GM06990 (cell line): ENCODE results near the gene FHIT.

ENCODE experiments used
- DNase-seq: peaks from one replicate; pipeline ENCODE4 v3.0.0-alpha.2; 2011; ENCODE audit not compliant: insufficient read length; ENCODE audit errors: extremely low read depth
- H3K27me3 ChIP-seq: replicated peaks from 2 replicates; pipeline ENCODE4 v1.6.0; 2011; ENCODE audit warnings: low read length; ENCODE audit not compliant: control insufficient read depth, insufficient read depth
- H3K36me3 ChIP-seq: 2 replicates; pipeline ENCODE4 v1.5.1; 2011; ENCODE audit warnings: low read length; ENCODE audit not compliant: control insufficient read depth, insufficient read depth
- H3K4me3 ChIP-seq: replicated peaks from 2 replicates; pipeline ENCODE4 v1.5.1; 2011; ENCODE audit warnings: low read depth, mild to moderate bottlenecking, control low read depth, low read length
- TF ChIP-seq, protein P1 (sequence below): IDR thresholded peaks from 2 replicates; pipeline ENCODE4 v1.5.1; 2011; ENCODE audit warnings: low read length, control low read depth, mild to moderate bottlenecking, inconsistent platforms; ENCODE audit not compliant: insufficient read depth, poor library complexity, severe bottlenecking

FHIT gene

DNA sequence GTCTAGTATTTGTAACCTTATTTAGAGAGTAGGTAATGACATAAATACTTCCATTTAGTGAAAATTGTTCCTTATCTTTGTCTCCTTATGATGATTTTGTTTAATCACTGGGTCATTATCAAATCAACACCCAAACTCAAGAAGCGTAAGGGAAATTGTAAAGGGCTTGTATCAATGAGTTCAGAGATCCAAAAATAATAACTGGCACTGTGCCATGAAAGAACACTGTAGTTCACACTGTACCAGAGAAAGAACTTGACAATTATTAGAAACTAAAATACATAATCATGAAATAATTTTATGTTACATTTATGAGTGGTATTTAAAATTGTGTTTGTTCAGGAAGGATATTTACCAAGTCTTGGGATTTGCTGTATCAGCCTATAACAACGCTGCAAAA is 895.4 kb downstream of the FHIT start:
- no peak for DNase-seq
- Histone ChIP-seq H3K27me3 (no peaks in the 10 kb centered on the region), H3K4me3 (no peak overlapping the region), H3K36me3 (no peaks in the 10 kb centered on the region)
- TF ChIP-seq, protein P1, sequence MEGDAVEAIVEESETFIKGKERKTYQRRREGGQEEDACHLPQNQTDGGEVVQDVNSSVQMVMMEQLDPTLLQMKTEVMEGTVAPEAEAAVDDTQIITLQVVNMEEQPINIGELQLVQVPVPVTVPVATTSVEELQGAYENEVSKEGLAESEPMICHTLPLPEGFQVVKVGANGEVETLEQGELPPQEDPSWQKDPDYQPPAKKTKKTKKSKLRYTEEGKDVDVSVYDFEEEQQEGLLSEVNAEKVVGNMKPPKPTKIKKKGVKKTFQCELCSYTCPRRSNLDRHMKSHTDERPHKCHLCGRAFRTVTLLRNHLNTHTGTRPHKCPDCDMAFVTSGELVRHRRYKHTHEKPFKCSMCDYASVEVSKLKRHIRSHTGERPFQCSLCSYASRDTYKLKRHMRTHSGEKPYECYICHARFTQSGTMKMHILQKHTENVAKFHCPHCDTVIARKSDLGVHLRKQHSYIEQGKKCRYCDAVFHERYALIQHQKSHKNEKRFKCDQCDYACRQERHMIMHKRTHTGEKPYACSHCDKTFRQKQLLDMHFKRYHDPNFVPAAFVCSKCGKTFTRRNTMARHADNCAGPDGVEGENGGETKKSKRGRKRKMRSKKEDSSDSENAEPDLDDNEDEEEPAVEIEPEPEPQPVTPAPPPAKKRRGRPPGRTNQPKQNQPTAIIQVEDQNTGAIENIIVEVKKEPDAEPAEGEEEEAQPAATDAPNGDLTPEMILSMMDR: no peak

DNA sequence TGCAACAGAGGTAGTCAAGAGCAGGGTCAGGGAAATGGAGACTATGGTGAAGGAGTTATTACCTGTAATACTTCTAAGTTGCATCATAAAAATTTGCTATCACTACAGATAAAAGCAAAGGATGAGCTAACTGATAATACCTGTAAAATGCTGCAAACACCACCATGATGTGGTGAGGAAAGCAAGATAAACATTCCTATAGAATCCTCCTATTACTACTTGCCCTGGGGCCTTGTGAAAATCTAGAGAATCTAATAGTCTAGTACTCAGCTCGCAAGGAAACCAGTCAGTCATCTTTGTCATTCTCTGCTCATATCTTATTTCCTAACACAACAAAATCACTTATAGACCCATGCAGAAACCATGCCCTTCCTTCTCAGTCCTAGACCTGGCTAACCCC is 899.8 kb downstream of the FHIT start:
- Histone ChIP-seq H3K27me3 (no peaks in the 10 kb centered on the region), H3K36me3 (no peaks in the 10 kb centered on the region), H3K4me3 (no peak overlapping the region)
- no peak for DNase-seq
- TF ChIP-seq, protein P1: no peak

- no peak for DNase-seq
- Histone ChIP-seq H3K4me3 (no peak overlapping the region), H3K27me3 (no peaks in the 10 kb centered on the region), H3K36me3 (no peaks in the 10 kb centered on the region)
- TF ChIP-seq, protein P1: no peak
Measured at GRCh38 chr3:60344340-60344739, 906.9 kb downstream of the FHIT start.

DNA sequence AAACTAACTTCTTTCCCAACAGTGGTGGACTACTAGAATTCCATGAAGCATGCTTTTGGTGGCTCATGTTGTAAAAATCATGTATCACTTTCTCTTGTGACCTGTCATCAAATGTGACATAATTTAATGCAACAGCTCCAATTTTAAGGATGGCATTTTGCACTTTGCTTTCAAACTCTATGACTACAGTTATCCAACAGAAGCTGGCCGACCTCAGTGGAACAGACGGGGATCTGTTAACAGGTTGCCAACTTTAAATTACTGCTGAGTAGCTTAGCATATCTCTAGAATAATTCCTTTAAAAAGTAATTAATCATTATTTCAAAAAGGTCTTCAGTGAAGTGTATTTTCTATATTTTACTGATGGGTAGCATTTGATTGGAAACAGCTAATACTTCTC is 907.4 kb downstream of the FHIT start:
- Histone ChIP-seq H3K4me3 (no peak overlapping the region), H3K27me3 (no peaks in the 10 kb centered on the region), H3K36me3 (no peaks in the 10 kb centered on the region)
- TF ChIP-seq, protein P1: no peak
- DNase-seq: no peak

DNA sequence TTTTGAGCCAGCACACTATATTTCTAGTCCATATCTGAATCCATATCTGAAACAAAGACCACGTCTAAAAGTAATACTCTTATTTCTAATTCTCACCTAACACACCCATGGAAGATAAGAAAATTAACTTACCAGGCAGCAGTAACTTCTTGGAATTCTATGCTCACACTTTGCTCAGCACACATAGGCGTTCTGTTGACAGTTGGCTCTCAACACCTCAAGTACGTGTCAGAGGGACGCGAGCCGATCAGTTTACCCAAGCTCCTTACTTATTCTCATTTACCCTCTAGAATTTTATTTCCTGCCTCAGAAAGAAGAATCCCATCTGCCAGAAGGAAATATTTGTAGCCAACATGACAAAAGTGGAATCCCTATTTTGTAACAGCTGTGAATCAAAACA is 911.9 kb downstream of the FHIT start:
- no peak for DNase-seq
- Histone ChIP-seq H3K36me3 (no peaks in the 10 kb centered on the region), H3K4me3 (no peak overlapping the region), H3K27me3 (no peaks in the 10 kb centered on the region)
- TF ChIP-seq, protein P1: no peak

- H3K4me3 ChIP-seq: no peak overlapping the region
- no peaks in the 10 kb centered on the region for H3K36me3 ChIP-seq
- H3K27me3 ChIP-seq: no peaks in the 10 kb centered on the region
- TF ChIP-seq, protein P1: no peak
- DNase-seq: peak; percentile 6
Measured at GRCh38 chr3:60337421-60337820, 913.8 kb downstream of the FHIT start.
